Measurements from ENCODE around the gene KCMF1.

- TF ChIP-seq, protein P1, sequence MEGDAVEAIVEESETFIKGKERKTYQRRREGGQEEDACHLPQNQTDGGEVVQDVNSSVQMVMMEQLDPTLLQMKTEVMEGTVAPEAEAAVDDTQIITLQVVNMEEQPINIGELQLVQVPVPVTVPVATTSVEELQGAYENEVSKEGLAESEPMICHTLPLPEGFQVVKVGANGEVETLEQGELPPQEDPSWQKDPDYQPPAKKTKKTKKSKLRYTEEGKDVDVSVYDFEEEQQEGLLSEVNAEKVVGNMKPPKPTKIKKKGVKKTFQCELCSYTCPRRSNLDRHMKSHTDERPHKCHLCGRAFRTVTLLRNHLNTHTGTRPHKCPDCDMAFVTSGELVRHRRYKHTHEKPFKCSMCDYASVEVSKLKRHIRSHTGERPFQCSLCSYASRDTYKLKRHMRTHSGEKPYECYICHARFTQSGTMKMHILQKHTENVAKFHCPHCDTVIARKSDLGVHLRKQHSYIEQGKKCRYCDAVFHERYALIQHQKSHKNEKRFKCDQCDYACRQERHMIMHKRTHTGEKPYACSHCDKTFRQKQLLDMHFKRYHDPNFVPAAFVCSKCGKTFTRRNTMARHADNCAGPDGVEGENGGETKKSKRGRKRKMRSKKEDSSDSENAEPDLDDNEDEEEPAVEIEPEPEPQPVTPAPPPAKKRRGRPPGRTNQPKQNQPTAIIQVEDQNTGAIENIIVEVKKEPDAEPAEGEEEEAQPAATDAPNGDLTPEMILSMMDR (conservative IDR thresholded peaks at IDR 0.05): no peak
- TF ChIP-seq ZFX (IDR thresholded peaks at IDR 0.05): no peak
These were observed 30.9 kb upstream of the KCMF1 start for GRCh38 chr2:84940088-84940470.

All from C4-2B (cell line).